B cell (primary cell): ENCODE results near the gene RAB31.

ENCODE experiments used
- EZH2 ChIP-seq: IDR thresholded peaks from 2 replicates; pipeline ENCODE4 v1.6.1; 2012; ENCODE audit warnings: borderline replicate concordance, low read depth, mild to moderate bottlenecking, moderate library complexity, low read length; ENCODE audit not compliant: insufficient read depth, poor library complexity, severe bottlenecking
- TF ChIP-seq, protein P1 (sequence below): fragments of 200-600 bp; IDR thresholded peaks from one replicate; pipeline ENCODE4 v1.8.0; 2022; ENCODE audit warnings: antibody characterized with exemption, mild to moderate bottlenecking

GRCh38 chr18:9876867-9877654 is 169.0 kb downstream of the RAB31 start:
- TF ChIP-seq, protein P1, sequence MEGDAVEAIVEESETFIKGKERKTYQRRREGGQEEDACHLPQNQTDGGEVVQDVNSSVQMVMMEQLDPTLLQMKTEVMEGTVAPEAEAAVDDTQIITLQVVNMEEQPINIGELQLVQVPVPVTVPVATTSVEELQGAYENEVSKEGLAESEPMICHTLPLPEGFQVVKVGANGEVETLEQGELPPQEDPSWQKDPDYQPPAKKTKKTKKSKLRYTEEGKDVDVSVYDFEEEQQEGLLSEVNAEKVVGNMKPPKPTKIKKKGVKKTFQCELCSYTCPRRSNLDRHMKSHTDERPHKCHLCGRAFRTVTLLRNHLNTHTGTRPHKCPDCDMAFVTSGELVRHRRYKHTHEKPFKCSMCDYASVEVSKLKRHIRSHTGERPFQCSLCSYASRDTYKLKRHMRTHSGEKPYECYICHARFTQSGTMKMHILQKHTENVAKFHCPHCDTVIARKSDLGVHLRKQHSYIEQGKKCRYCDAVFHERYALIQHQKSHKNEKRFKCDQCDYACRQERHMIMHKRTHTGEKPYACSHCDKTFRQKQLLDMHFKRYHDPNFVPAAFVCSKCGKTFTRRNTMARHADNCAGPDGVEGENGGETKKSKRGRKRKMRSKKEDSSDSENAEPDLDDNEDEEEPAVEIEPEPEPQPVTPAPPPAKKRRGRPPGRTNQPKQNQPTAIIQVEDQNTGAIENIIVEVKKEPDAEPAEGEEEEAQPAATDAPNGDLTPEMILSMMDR, result no peak
- no peak for TF ChIP-seq EZH2
